Coronary artery (tissue), 2 donors: ENCODE measurements around the gene PIK3IP1.

Experiments used
- DNase-seq: peaks from one replicate; pipeline ENCODE4 v3.0.0-alpha.2; 2017; ENCODE audit warnings: low spot score
- H3K27ac ChIP-seq, 2 donors: fragments of 200-600 bp; sonication (generic); one replicate each; pipeline ENCODE4 v1.5.1; 2016 to 2019
- H3K4me3 ChIP-seq: fragments of 200-600 bp; sonication (generic); 2 replicates; pipeline ENCODE4 v1.5.1; 2016; ENCODE audit warnings: mild to moderate bottlenecking, moderate library complexity
- CTCF ChIP-seq: fragments of 200-600 bp; sonication (generic); IDR thresholded peaks from one replicate; pipeline ENCODE4 v1.5.1; 2019; ENCODE audit warnings: antibody characterized with exemption

Gene PIK3IP1

GRCh38 chr22:31278626-31279326, 13.5 kb downstream of the PIK3IP1 start:
- no peak for DNase-seq
- TF ChIP-seq CTCF = no peak
- H3K27ac ChIP-seq = peak overlapping the region in 1 of 2 donors; percentile 36
- H3K4me3 ChIP-seq = no peak overlapping the region

DNA sequence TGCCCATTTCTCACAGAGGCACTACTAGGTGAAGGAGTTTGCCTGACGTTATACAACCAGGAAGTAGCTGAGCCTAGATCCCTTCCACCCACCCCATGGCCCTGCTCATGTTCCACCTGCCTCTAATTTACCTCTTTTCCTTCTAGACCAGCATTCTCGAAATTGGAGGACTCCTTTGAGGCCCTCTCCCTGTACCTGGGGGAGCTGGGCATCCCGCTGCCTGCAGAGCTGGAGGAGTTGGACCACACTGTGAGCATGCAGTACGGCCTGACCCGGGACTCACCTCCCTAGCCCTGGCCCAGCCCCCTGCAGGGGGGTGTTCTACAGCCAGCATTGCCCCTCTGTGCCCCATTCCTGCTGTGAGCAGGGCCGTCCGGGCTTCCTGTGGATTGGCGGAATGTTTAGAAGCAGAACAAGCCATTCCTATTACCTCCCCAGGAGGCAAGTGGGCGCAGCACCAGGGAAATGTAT, 14.1 kb downstream of the PIK3IP1 start:
- no peak overlapping the region for H3K27ac ChIP-seq
- TF ChIP-seq CTCF = no peak
- no peak for DNase-seq
- no peak overlapping the region for H3K4me3 ChIP-seq

GRCh38 chr22:31277741-31278140, 14.5 kb downstream of the PIK3IP1 start:
- Histone ChIP-seq H3K27ac (no peak overlapping the region), H3K4me3 (no peak overlapping the region)
- TF ChIP-seq CTCF = no peak
- DNase-seq = no peak

DNA sequence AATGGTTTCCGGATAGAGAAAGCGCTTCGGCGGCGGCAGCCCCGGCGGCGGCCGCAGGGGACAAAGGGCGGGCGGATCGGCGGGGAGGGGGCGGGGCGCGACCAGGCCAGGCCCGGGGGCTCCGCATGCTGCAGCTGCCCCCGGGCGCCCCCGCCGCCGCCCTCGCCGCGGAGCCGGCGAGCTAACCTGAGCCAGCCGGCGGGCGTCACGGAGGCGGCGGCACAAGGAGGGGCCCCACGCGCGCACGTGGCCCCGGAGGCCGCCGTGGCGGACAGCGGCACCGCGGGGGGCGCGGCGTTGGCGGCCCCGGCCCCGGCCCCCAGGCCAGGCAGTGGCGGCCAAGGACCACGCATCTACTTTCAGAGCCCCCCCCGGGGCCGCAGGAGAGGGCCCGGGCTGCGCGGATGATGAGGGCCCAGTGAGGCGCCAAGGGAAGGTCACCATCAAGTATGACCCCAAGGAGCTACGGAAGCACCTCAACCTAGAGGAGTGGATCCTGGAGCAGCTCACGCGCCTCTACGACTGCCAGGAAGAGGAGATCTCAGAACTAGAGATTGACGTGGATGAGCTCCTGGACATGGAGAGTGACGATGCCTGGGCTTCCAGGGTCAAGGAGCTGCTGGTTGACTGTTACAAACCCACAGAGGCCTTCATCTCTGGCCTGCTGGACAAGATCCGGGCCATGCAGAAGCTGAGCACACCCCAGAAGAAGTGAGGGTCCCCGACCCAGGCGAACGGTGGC, 15.7 kb downstream of the PIK3IP1 start:
- DNase-seq = no peak
- Histone ChIP-seq H3K27ac (no peak overlapping the region), H3K4me3 (no peak overlapping the region)
- no peak for TF ChIP-seq CTCF

GRCh38 chr22:31275576-31275975, 16.7 kb downstream of the PIK3IP1 start:
- Histone ChIP-seq H3K4me3 (no peak overlapping the region), H3K27ac (no peak overlapping the region)
- no peak for DNase-seq
- no peak for TF ChIP-seq CTCF

DNA sequence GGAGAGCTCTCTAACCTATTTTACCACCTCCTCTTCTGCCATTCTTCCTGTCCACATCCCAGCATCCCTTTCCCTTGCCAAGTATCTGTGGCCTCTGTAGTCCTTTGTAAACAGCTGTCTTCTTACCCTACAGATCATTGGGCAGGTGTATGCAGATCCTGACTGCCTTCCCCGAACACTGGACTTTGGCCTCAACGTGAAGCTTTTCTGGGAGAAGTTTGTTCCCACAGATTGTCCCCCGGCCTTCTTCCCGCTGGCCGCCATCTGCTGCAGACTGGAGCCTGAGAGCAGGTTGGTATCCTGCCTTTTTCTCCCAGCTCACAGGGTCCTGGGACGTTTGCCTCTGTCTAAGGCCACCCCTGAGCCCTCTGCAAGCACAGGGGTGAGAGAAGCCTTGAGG, 17.3 kb downstream of the PIK3IP1 start:
- no peak overlapping the region for H3K4me3 ChIP-seq
- DNase-seq = no peak
- no peak overlapping the region for H3K27ac ChIP-seq
- TF ChIP-seq CTCF = no peak

DNA sequence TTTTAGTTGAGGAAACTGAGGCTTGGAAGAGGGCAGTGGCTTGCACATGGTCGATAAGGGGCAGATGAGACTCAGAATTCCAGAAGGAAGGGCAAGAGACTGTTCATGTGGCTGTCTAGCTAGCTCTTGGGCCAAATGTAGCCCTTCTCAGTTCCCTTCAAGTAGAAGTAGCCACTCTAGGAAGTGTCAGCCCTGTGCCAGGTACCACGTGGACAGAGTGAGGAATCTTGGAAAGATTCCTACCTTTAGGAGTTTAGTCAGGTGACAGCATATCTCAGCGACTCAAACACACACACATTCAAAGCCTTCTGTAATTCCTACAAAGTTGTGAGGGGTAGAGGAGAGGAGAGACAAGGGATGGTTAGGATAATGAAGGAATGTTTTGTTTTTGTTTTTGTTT, 18.3 kb downstream of the PIK3IP1 start:
- Histone ChIP-seq H3K4me3 (no peak overlapping the region), H3K27ac (no peak overlapping the region)
- DNase-seq = no peak
- no peak for TF ChIP-seq CTCF
